Activated CD8-positive, alpha-beta T cell treated with anti-CD3 and anti-CD28 coated beads for 36 hours (primary cell): ENCODE results near the gene LIN54. TPM values are rescaled to one million over a fixed set of nuclear protein-coding genes. Genes with fewer than 3 reads are reported as not detected.

Experiments used
- ATAC-seq: fragments of 200-7000 bp; cut with Tn5 transposase; one replicate; pipeline ENCODE4 v1.10.0; 2021; ENCODE audit warnings: mild to moderate bottlenecking, moderate library complexity
- CTCF ChIA-PET: fragments of 350-600 bp; sonication (Branson Sonifier 250); formaldehyde crosslinking; loops from one replicate; lab custom pipeline; 2021; ENCODE audit warnings: antibody characterized with exemption; lab: Charles Lee
- POLR2A ChIA-PET: fragments of 350-600 bp; sonication (Branson Sonifier 250); formaldehyde crosslinking; loops from one replicate; lab custom pipeline; 2021; ENCODE audit warnings: antibody characterized with exemption; lab: Charles Lee
- DNase-seq: peaks from one replicate; pipeline ENCODE4 v3.0.0-alpha.2; 2020
- H3K27ac Mint-ChIP-seq: one replicate; pipeline ENCODE4 v1.8.0; 2021; ENCODE audit warnings: mild to moderate bottlenecking, mixed read lengths
- H3K27me3 Mint-ChIP-seq: one replicate; pipeline ENCODE4 v1.8.0; 2021; ENCODE audit warnings: mixed read lengths
- H3K36me3 Mint-ChIP-seq: one replicate; pipeline ENCODE4 v1.8.0; 2021; ENCODE audit warnings: low read depth, mixed read lengths
- H3K4me1 Mint-ChIP-seq: one replicate; pipeline ENCODE4 v1.8.0; 2021; ENCODE audit warnings: low read depth, mixed read lengths
- H3K4me3 Mint-ChIP-seq: one replicate; pipeline ENCODE4 v1.8.0; 2021; ENCODE audit warnings: mild to moderate bottlenecking, moderate library complexity, mixed read lengths
- H3K9me3 Mint-ChIP-seq: one replicate; pipeline ENCODE4 v1.8.0; 2021; ENCODE audit warnings: mixed read lengths
- intact Hi-C: fragments of 100-400 bp; cut with micrococcal nuclease; formaldehyde crosslinking; loops from one replicate; pipeline ENCODE4 v1.10.0; 2022
- total RNA-seq, 2 experiments: library from RNA; stranded (reverse); gene quantifications; one replicate each; pipeline ENCODE4 v1.2.3, GENCODE V29; 2021
- TF ChIP-seq, protein P1 (sequence below): fragments of 200-600 bp; IDR thresholded peaks from one replicate; pipeline ENCODE4 v1.8.0; 2022; ENCODE audit warnings: antibody characterized with exemption, mild to moderate bottlenecking

LIN54 gene
- total RNA-seq, 2 experiments from 2014 or later = 28.0 to 29.1 TPM

- Mint-ChIP-seq H3K9me3 (no peaks in the 10 kb centered on the region), H3K4me1 (peaks cover 44% of the 10 kb centered on the region), H3K4me3 (no peak overlapping the region), H3K27ac (peak overlapping the region; percentile 33), H3K27me3 (no peaks in the 10 kb centered on the region), H3K36me3 (peaks cover 11% of the 10 kb centered on the region)
- DNase-seq (no peak), ATAC-seq (no peak)
- ChIA-PET CTCF (interaction anchor here (0.7 to 1.9 kb wide), 5 partner anchors 9 to 374 kb away, joined by 3 to 5 read pairs (median 3); no protein-coding TSS in a partner anchor), POLR2A (interaction anchor here (1.0 to 1.1 kb wide), 2 partner anchors 10 to 13 kb away, joined by 3 to 4 read pairs; no protein-coding TSS in a partner anchor)
- TF ChIP-seq, protein P1, sequence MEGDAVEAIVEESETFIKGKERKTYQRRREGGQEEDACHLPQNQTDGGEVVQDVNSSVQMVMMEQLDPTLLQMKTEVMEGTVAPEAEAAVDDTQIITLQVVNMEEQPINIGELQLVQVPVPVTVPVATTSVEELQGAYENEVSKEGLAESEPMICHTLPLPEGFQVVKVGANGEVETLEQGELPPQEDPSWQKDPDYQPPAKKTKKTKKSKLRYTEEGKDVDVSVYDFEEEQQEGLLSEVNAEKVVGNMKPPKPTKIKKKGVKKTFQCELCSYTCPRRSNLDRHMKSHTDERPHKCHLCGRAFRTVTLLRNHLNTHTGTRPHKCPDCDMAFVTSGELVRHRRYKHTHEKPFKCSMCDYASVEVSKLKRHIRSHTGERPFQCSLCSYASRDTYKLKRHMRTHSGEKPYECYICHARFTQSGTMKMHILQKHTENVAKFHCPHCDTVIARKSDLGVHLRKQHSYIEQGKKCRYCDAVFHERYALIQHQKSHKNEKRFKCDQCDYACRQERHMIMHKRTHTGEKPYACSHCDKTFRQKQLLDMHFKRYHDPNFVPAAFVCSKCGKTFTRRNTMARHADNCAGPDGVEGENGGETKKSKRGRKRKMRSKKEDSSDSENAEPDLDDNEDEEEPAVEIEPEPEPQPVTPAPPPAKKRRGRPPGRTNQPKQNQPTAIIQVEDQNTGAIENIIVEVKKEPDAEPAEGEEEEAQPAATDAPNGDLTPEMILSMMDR = no peak
- intact Hi-C loops = no loop called here
These were observed 124.3 kb downstream of the LIN54 start for GRCh38 chr4:82886147-82886942.

DNA sequence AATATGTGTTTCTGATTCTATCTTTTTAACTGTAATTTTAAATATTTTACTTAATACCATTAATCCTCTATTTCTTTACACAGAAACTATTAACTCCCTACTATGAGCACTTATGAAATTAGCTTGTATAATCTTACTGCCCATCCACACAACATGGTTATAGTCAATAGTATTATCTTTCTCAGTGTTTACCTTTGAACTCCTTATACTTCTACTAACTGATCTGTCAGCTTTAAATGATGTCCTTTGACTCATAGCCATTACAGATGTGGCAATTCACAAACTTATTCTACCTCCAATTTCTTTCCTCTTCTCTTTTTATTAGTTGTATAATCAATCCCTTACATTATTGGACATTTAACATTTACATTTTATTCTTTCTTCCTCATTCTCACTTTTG, 125.2 kb downstream of the LIN54 start:
- H3K36me3 Mint-ChIP-seq = peaks cover 10% of the 10 kb centered on the region
- no peak overlapping the region for H3K27ac Mint-ChIP-seq
- peaks cover 44% of the 10 kb centered on the region for H3K4me1 Mint-ChIP-seq
- no peaks in the 10 kb centered on the region for H3K9me3 Mint-ChIP-seq
- H3K4me3 Mint-ChIP-seq = no peak overlapping the region
- CTCF ChIA-PET = interaction anchor here (1.5 to 1.9 kb wide), 3 partner anchors 14 to 375 kb away, joined by 3 to 5 read pairs (median 5); no protein-coding TSS in a partner anchor
- DNase-seq (no peak), ATAC-seq (no peak)
- no peaks in the 10 kb centered on the region for H3K27me3 Mint-ChIP-seq
- intact Hi-C loops = no loop called here
- TF ChIP-seq, protein P1 = no peak
- POLR2A ChIA-PET = interaction anchor here (0.7 to 1.1 kb wide), 2 partner anchors 9 to 14 kb away, joined by 3 to 4 read pairs; no protein-coding TSS in a partner anchor

Other genes starting within 250 kb of the LIN54 start
- 1 to 10 TPM; 1.6 to 2.2 TPM for gene SCD5, start 212.0 kb downstream of the LIN54 start, total RNA-seq
- 10 to 100 TPM; 76.0 to 77.1 TPM for gene SEC31A, start 119.7 kb downstream of the LIN54 start, total RNA-seq
- 1 to 10 TPM; 3.5 to 4.4 TPM for gene THAP9, start 110.1 kb downstream of the LIN54 start, total RNA-seq
- 10 to 100 TPM; 38.4 to 38.8 TPM for gene COPS4, start 24.4 kb upstream of the LIN54 start, total RNA-seq
- 100 to 1,000 TPM in 1 of 2 experiments, 10 to 100 TPM in 1; 88.7 to 101 TPM for gene PLAC8, start 103.9 kb upstream of the LIN54 start, total RNA-seq